BJ (cell line): ENCODE data around the gene ABCC11. TPM values are rescaled to one million over a fixed set of nuclear protein-coding genes. Genes with fewer than 3 reads are reported as not detected.

Experiments used
- CTCF ChIA-PET: fragments of 350-600 bp; formaldehyde crosslinking; extraction: SDS; loops from one replicate; lab custom pipeline; 2021; ENCODE audit warnings: antibody characterized with exemption, inconsistent platforms; lab: Yijun Ruan, JAX
- POLR2A ChIA-PET: fragments of 300-600 bp; sonication (Branson Sonifier 250); formaldehyde crosslinking; extraction: SDS; loops from one replicate; lab custom pipeline; 2021; ENCODE audit warnings: antibody characterized with exemption; lab: Charles Lee
- DNase-seq: peaks from one replicate; pipeline ENCODE4 v3.0.0-alpha.2; 2011; ENCODE audit warnings: low read depth
- H3K27me3 ChIP-seq: 2 replicates; pipeline ENCODE4 v1.6.0; 2011; ENCODE audit warnings: low read length; ENCODE audit not compliant: control insufficient read depth, insufficient read depth
- H3K36me3 ChIP-seq: 2 replicates; pipeline ENCODE4 v1.5.1; 2011; ENCODE audit warnings: low read length; ENCODE audit not compliant: control insufficient read depth, insufficient read depth
- H3K4me3 ChIP-seq: 2 replicates; pipeline ENCODE4 v1.5.1; 2011; ENCODE audit warnings: low read depth, mild to moderate bottlenecking, control low read depth, low read length
- CTCF ChIP-seq: IDR thresholded peaks from 2 replicates; pipeline ENCODE4 v1.5.1; 2011; ENCODE audit warnings: low read depth, mild to moderate bottlenecking, control low read depth, inconsistent platforms, low read length, moderate library complexity; ENCODE audit not compliant: insufficient read depth
- polyA plus RNA-seq: library from polyadenylated mRNA; depleted of rRNA; stranded (reverse); fragments of >200 nt; gene quantifications from 2 replicates; pipeline ENCODE4 v1.2.3, GENCODE V29; 2011

ABCC11 gene
- polyA plus RNA-seq, 1 experiment, result 0.06 TPM

GRCh38 chr16:48126801-48127644 is 120.3 kb downstream of the ABCC11 start:
- DNase-seq, result peak; percentile 92
- no peak overlapping the region for H3K4me3 ChIP-seq
- no peaks in the 10 kb centered on the region for H3K36me3 ChIP-seq
- ChIA-PET CTCF (interaction anchor here (1.4 to 1.5 kb wide), 2 partner anchors 11 to 30 kb away, joined by 3 to 5 read pairs; no protein-coding TSS in a partner anchor), POLR2A (no interaction called here)
- H3K27me3 ChIP-seq, result no peaks in the 10 kb centered on the region
- no peak for TF ChIP-seq CTCF

- ChIA-PET POLR2A (no interaction called here), CTCF (interaction anchor here (1.4 to 1.5 kb wide), 2 partner anchors 12 to 32 kb away, joined by 3 to 5 read pairs; no protein-coding TSS in a partner anchor)
- no peak for TF ChIP-seq CTCF
- Histone ChIP-seq H3K27me3 (no peaks in the 10 kb centered on the region), H3K36me3 (no peaks in the 10 kb centered on the region), H3K4me3 (no peak overlapping the region)
- DNase-seq, result no peak
Measured at GRCh38 chr16:48125888-48126287, 121.5 kb downstream of the ABCC11 start.

- DNase-seq, result no peak
- ChIA-PET POLR2A (no interaction called here), CTCF (interaction anchor here (1.0 to 1.8 kb wide), 3 partner anchors 10 to 982 kb away, joined by 3 to 5 read pairs (median 4); no protein-coding TSS in a partner anchor)
- Histone ChIP-seq H3K36me3 (no peaks in the 10 kb centered on the region), H3K4me3 (no peak overlapping the region), H3K27me3 (no peaks in the 10 kb centered on the region)
- TF ChIP-seq CTCF, result no peak
Measured at GRCh38 chr16:48124266-48124665, 123.1 kb downstream of the ABCC11 start.

- H3K36me3 ChIP-seq, result no peaks in the 10 kb centered on the region
- DNase-seq, result peak; percentile 97
- H3K27me3 ChIP-seq, result no peaks in the 10 kb centered on the region
- POLR2A ChIA-PET, result no interaction called here
- H3K4me3 ChIP-seq, result no peak overlapping the region
- TF ChIP-seq CTCF, result no peak
- CTCF ChIA-PET, result interaction anchor here (0.7 to 1.8 kb wide), 8 partner anchors 9 to 1160 kb away, joined by 3 to 5 read pairs (median 4); partner anchors contain the start of gene NETO2
Measured at GRCh38 chr16:48123104-48123788, 124.1 kb downstream of the ABCC11 start.

GRCh38 chr16:48121276-48121675 is 126.1 kb downstream of the ABCC11 start:
- CTCF ChIA-PET, result no interaction called here
- POLR2A ChIA-PET, result no interaction called here
- H3K27me3 ChIP-seq, result no peaks in the 10 kb centered on the region; the same call in 1 of the 2 replicates
- no peak overlapping the region for H3K4me3 ChIP-seq
- TF ChIP-seq CTCF, result no peak
- DNase-seq, result no peak
- no peaks in the 10 kb centered on the region for H3K36me3 ChIP-seq
